NOMO-1 treated with DMSO at 0.1 percent for 48 hours (cell line): ENCODE data around the gene PPP2R5E.
A peak's percentile ranks its signal among the peaks of the same experiment; 100 is the strongest.
"Not testable (repeated sequence)": the region's sequence is repeated elsewhere in the genome, so short reads cannot be mapped to it uniquely, and the experiment has no call there.

Source experiments
- DNase-seq: peaks from one replicate; lab custom pipeline; 2025; ENCODE audit not compliant: unreplicated experiment; lab: John Stamatoyannopoulos, UW

The PPP2R5E gene

GRCh38 chr14:63543000-63543825 lies at the start of gene PPP2R5E:
Gene PPP2R5E (minus strand): TSS chr14:63543377. CDS start chr14:63539685, 3,692 bp downstream.
- DNase-seq, result peak; percentile 98

GRCh38 chr14:63583046-63583445 lies 39.9 kb upstream of the PPP2R5E start:
- not testable (repeated sequence) for DNase-seq

GRCh38 chr14:63581491-63581890 lies 38.3 kb upstream of the PPP2R5E start:
- DNase-seq, result no peak

GRCh38 chr14:63578300-63578699 lies 35.1 kb upstream of the PPP2R5E start:
- no peak for DNase-seq

GRCh38 chr14:63573581-63573980 lies 30.4 kb upstream of the PPP2R5E start:
- no peak for DNase-seq

- no peak for DNase-seq
These were observed 22.3 kb upstream of the PPP2R5E start for GRCh38 chr14:63565448-63565847.

- no peak for DNase-seq
These were observed 21.1 kb upstream of the PPP2R5E start for GRCh38 chr14:63564318-63564717.

- DNase-seq, result no peak
These were observed 20.3 kb upstream of the PPP2R5E start for GRCh38 chr14:63563370-63564026.

- no peak for DNase-seq
These were observed 19.2 kb upstream of the PPP2R5E start for GRCh38 chr14:63562405-63562804.

- no peak for DNase-seq
These were observed 12.4 kb upstream of the PPP2R5E start for GRCh38 chr14:63555572-63555971.

GRCh38 chr14:63551332-63551731 lies 8.2 kb upstream of the PPP2R5E start:
- DNase-seq, result no peak

- DNase-seq, result no peak
These were observed 4.7 kb upstream of the PPP2R5E start for GRCh38 chr14:63547798-63548335.

- no peak for DNase-seq
These were observed 2.3 kb upstream of the PPP2R5E start for GRCh38 chr14:63545431-63545830.

GRCh38 chr14:63544591-63545299 lies 1.6 kb upstream of the PPP2R5E start:
- DNase-seq, result no peak

- no peak for DNase-seq
These were observed 739 bp upstream of the PPP2R5E start for GRCh38 chr14:63543826-63544406.

GRCh38 chr14:63542231-63542999 lies 762 bp downstream of the PPP2R5E start:
- DNase-seq, result no peak

- DNase-seq, result no peak
These were observed 7.3 kb downstream of the PPP2R5E start for GRCh38 chr14:63535918-63536317.

GRCh38 chr14:63533474-63533873 lies 9.7 kb downstream of the PPP2R5E start:
- no peak for DNase-seq

- no peak for DNase-seq
These were observed 18.5 kb downstream of the PPP2R5E start for GRCh38 chr14:63524537-63525155.
